Psoas muscle (tissue), 8 donors: ENCODE data around the gene NUCKS1. TPM values are rescaled to one million over a fixed set of nuclear protein-coding genes. Genes with fewer than 3 reads are reported as not detected.

Experiments
- ATAC-seq, 4 donors: fragments of 200-7000 bp; cut with Tn5 transposase; one replicate each; pipeline ENCODE4 v1.9.1; 2020; ENCODE audit warnings: moderate library complexity in 3 of 4, mild to moderate bottlenecking in 2 of 4
- DNase-seq, 2 donors: peaks; one replicate each; pipeline ENCODE4 v3.0.0-alpha.2; 2020
- H3K27ac ChIP-seq: fragments of 200-600 bp; one replicate; pipeline ENCODE4 v1.8.0; 2022
- H3K27me3 ChIP-seq, 3 donors: fragments of 200-600 bp in 1 of 3; one replicate each; pipeline versions ENCODE4 v1.6.1 to v1.8.0; 2013 to 2022; ENCODE audit warnings: low read length in 2 of 3, mild to moderate bottlenecking in 2 of 3, moderate library complexity in 1 of 3; ENCODE audit not compliant: insufficient read depth in 3 of 3
- H3K36me3 ChIP-seq, 2 donors: fragments of 200-600 bp in 1 of 2; one replicate each; pipeline versions ENCODE4 v1.6.1 to v1.8.0; 2013 to 2022; ENCODE audit warnings: low read depth in 1 of 2, mild to moderate bottlenecking in 1 of 2, moderate library complexity in 1 of 2; ENCODE audit not compliant: insufficient read depth in 1 of 2
- H3K4me1 ChIP-seq: fragments of 200-600 bp; one replicate; pipeline ENCODE4 v1.8.0; 2022
- H3K4me3 ChIP-seq: fragments of 200-600 bp; one replicate; pipeline ENCODE4 v1.8.0; 2022; ENCODE audit warnings: mild to moderate bottlenecking
- H3K9me3 ChIP-seq: fragments of 200-600 bp; one replicate; pipeline ENCODE4 v1.8.0; 2022
- WGBS, 3 donors: extraction: QIAGEN DNeasy Blood & Tissue Kit; methylation state at CpG; one replicate each; pipeline versions ENCODE4 v1.1.6 to v1.1.7; 2013; 5-methylcytosine and 5-hydroxymethylcytosine counted together
- intact Hi-C, 2 donors: fragments of 100-400 bp; cut with DNase I; formaldehyde crosslinking; loops; one replicate each; pipeline versions ENCODE4 v1.11.0 to v1.14.2; 2022
- polyA plus RNA-seq, 3 donors: library from polyadenylated mRNA; stranded (reverse); fragments of 200-250 nt; gene quantifications; one replicate each; pipeline ENCODE4 v1.2.3, GENCODE V29; 2013
- total RNA-seq, 4 donors: library from RNA; stranded (reverse); fragmentation: NEBNext Ultra II Directional in 2 of 4; extraction: Animal tissue kit (Norgen Biotek cat#: 25700) in 2 of 4; gene quantifications; one replicate each; pipeline versions ENCODE4 v1.2.1 to v1.2.4, GENCODE V29; 2021 to 2023
- TF ChIP-seq, protein P1 (sequence below): fragments of 200-600 bp; IDR thresholded peaks from one replicate; pipeline ENCODE4 v1.8.0; 2022; ENCODE audit warnings: antibody characterized with exemption
- donor health status: healthy with polysubstance abuse.
- donor health status: DM: no; HTN: no; CAD: no; lungs with moderate emphysema.
- donor health status: Bipolar disorder and iron deficiency.
- donor health status: healthy.
- donor health status: DM: yes; HTN: yes; CAD: no.
- donor health status: DM: no; HTN: no; CAD: no.
- donor health status: DM: no; HTN: no; CAD: no.
- donor health status: DM: yes; HTN: yes; CAD: no.

NUCKS1 gene
- total and polyA plus RNA-seq, 7 donors, result 28.3 to 174 (median 140) TPM

GRCh38 chr1:205704903-205705302 lies 45.1 kb downstream of the NUCKS1 start:
- Histone ChIP-seq H3K4me3 (no peak overlapping the region), H3K27ac (no peak overlapping the region), H3K36me3 (peaks cover 0 to 19% of the 10 kb centered on the region in 2 donors), H3K27me3 (no peaks in the 10 kb centered on the region), H3K9me3 (no peaks in the 10 kb centered on the region), H3K4me1 (peaks cover 4% of the 10 kb centered on the region)
- no peak for ATAC-seq
- WGBS, 3 donors, result 81 to 86% (median 86%) methylated on average over 2 of the region's 2 CpGs
- no peak for DNase-seq
- TF ChIP-seq, protein P1, sequence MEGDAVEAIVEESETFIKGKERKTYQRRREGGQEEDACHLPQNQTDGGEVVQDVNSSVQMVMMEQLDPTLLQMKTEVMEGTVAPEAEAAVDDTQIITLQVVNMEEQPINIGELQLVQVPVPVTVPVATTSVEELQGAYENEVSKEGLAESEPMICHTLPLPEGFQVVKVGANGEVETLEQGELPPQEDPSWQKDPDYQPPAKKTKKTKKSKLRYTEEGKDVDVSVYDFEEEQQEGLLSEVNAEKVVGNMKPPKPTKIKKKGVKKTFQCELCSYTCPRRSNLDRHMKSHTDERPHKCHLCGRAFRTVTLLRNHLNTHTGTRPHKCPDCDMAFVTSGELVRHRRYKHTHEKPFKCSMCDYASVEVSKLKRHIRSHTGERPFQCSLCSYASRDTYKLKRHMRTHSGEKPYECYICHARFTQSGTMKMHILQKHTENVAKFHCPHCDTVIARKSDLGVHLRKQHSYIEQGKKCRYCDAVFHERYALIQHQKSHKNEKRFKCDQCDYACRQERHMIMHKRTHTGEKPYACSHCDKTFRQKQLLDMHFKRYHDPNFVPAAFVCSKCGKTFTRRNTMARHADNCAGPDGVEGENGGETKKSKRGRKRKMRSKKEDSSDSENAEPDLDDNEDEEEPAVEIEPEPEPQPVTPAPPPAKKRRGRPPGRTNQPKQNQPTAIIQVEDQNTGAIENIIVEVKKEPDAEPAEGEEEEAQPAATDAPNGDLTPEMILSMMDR, result no peak
- intact Hi-C loops, result no loop called here

GRCh38 chr1:205703072-205703471 lies 46.9 kb downstream of the NUCKS1 start:
- Histone ChIP-seq H3K4me1 (no peaks in the 10 kb centered on the region), H3K27ac (no peak overlapping the region), H3K9me3 (no peaks in the 10 kb centered on the region), H3K4me3 (no peak overlapping the region), H3K27me3 (no peaks in the 10 kb centered on the region), H3K36me3 (peaks cover 0 to 16% of the 10 kb centered on the region in 2 donors)
- no peak for ATAC-seq
- intact Hi-C loops, result no loop called here
- 92 to 100% (median 93%) methylated on average over 1 of the region's 1 CpG for WGBS, 3 donors
- TF ChIP-seq, protein P1, result no peak
- no peak for DNase-seq

DNA sequence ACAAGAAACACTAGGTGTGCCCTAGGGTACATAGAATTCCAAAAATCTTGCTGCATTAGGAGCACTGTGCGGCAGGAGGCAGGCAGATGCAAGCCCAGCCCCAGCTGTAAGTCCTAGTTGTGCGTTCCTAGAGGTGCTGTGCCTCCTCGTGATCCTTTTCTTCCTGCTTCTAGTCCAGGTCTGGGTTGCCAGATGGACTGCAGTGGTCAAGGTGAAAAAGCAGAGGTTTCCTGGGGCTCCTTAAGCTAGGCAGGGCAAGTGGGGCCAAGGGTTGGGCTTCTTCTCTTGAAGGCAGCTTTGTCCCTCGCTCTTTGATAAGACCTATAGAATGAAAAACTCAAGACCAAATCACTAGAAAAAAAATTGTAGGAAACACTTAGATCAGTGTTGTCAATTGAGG lies 48.1 kb downstream of the NUCKS1 start:
- H3K9me3 ChIP-seq, result no peaks in the 10 kb centered on the region
- H3K4me3 ChIP-seq, result no peak overlapping the region
- H3K27ac ChIP-seq, result no peak overlapping the region
- H3K36me3 ChIP-seq, result peaks cover 0 to 12% of the 10 kb centered on the region in 2 donors
- DNase-seq, result no peak
- H3K27me3 ChIP-seq, result no peaks in the 10 kb centered on the region
- H3K4me1 ChIP-seq, result no peaks in the 10 kb centered on the region
- no peak for ATAC-seq
- 84 to 95% (median 88%) methylated on average over 4 of the region's 4 CpGs for WGBS, 3 donors
- intact Hi-C loops, result no loop called here
- TF ChIP-seq, protein P1, result no peak

DNA sequence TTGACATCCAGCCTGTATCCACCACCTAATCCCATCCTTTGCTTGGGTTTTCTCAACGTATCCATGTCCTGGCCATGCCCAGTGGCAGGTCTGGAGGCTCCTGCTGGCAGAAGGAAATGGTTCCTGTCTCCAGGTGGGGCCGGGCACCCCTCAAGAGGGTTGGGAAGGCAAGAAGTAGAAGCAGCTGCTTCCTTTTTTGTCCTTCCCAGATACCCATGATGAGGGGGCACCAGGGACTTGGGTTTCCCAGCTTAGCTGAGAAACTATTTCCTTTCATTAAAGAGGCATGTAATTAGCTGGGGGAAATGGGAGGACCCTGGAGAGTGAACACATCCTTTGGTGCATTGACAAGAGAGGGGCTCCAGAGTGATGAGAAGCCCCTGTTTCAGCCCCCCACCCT lies 48.6 kb downstream of the NUCKS1 start:
- Histone ChIP-seq H3K36me3 (peaks cover 0 to 12% of the 10 kb centered on the region in 2 donors), H3K9me3 (no peaks in the 10 kb centered on the region), H3K4me1 (no peaks in the 10 kb centered on the region), H3K27me3 (no peaks in the 10 kb centered on the region), H3K4me3 (no peak overlapping the region), H3K27ac (no peak overlapping the region)
- DNase-seq (no peak), ATAC-seq (no peak)
- WGBS, 3 donors, result 34 to 64% (median 38%) methylated on average over 2 of the region's 2 CpGs
- TF ChIP-seq, protein P1, result no peak
- intact Hi-C loops, result no loop called here

- no peak for DNase-seq
- TF ChIP-seq, protein P1, result no peak
- intact Hi-C loops, result no loop called here
- H3K4me1 ChIP-seq, result no peaks in the 10 kb centered on the region
- ATAC-seq, result no peak
- 23 to 38% (median 26%) methylated on average over 2 of the region's 2 CpGs for WGBS, 3 donors
- no peak overlapping the region for H3K27ac ChIP-seq
- no peaks in the 10 kb centered on the region for H3K27me3 ChIP-seq
- H3K4me3 ChIP-seq, result no peak overlapping the region
- H3K9me3 ChIP-seq, result no peaks in the 10 kb centered on the region
- H3K36me3 ChIP-seq, result peaks cover 0 to 12% of the 10 kb centered on the region in 2 donors
Observed at GRCh38 chr1:205700865-205701401, 49.0 kb downstream of the NUCKS1 start.
